Left ventricle myocardium inferior (tissue), 1 donor: ENCODE measurements around the gene LRBA. TPM values are rescaled to one million over a fixed set of nuclear protein-coding genes. Genes with fewer than 3 reads are reported as not detected.
A peak's percentile ranks its signal among the peaks of the same experiment; 100 is the strongest.

ENCODE experiments used
- DNase-seq: peaks from one replicate; pipeline ENCODE4 v3.0.0-alpha.2; 2020
- H3K27ac ChIP-seq: fragments of 200-600 bp; replicated peaks from 2 replicates; pipeline ENCODE4 v1.8.0; 2021
- H3K27me3 ChIP-seq: fragments of 200-600 bp; 2 replicates; pipeline ENCODE4 v1.8.0; 2021; ENCODE audit warnings: low read depth
- H3K36me3 ChIP-seq: fragments of 200-600 bp; 2 replicates; pipeline ENCODE4 v1.8.0; 2021
- H3K4me1 ChIP-seq: fragments of 200-600 bp; 2 replicates; pipeline ENCODE4 v1.8.0; 2021
- H3K4me3 ChIP-seq: fragments of 200-600 bp; 2 replicates; pipeline ENCODE4 v1.8.0; 2021; ENCODE audit warnings: mild to moderate bottlenecking, moderate library complexity
- H3K9me3 ChIP-seq: fragments of 200-600 bp; replicated peaks from 2 replicates; pipeline ENCODE4 v1.8.0; 2021
- intact Hi-C: fragments of 100-400 bp; cut with micrococcal nuclease; formaldehyde crosslinking; loops from one replicate; pipeline ENCODE4 v1.11.0; 2022
- total RNA-seq: library from RNA; stranded (reverse); fragmentation: NEBNext Ultra II Directional; extraction: Animal tissue kit (Norgen Biotek cat#: 25700); gene quantifications from one replicate; pipeline ENCODE4 v1.2.1, GENCODE V29; 2021
- TF ChIP-seq, protein P1 (sequence below): fragments of 200-600 bp; IDR thresholded peaks from 2 replicates; pipeline ENCODE4 v1.8.0; 2021; ENCODE audit warnings: antibody characterized with exemption, mild to moderate bottlenecking, borderline replicate concordance
- donor health status: DM: no; HTN: yes; CAD: no; lungs with severe emphysema.

LRBA gene
- total RNA-seq, 1 donor from 2014 or later: 19.1 TPM

- Histone ChIP-seq H3K36me3 (no peaks in the 10 kb centered on the region), H3K27ac (no peak overlapping the region), H3K9me3 (no peaks in the 10 kb centered on the region), H3K4me1 (no peaks in the 10 kb centered on the region), H3K4me3 (no peak overlapping the region), H3K27me3 (no peaks in the 10 kb centered on the region)
- DNase-seq: no peak
- TF ChIP-seq, protein P1, sequence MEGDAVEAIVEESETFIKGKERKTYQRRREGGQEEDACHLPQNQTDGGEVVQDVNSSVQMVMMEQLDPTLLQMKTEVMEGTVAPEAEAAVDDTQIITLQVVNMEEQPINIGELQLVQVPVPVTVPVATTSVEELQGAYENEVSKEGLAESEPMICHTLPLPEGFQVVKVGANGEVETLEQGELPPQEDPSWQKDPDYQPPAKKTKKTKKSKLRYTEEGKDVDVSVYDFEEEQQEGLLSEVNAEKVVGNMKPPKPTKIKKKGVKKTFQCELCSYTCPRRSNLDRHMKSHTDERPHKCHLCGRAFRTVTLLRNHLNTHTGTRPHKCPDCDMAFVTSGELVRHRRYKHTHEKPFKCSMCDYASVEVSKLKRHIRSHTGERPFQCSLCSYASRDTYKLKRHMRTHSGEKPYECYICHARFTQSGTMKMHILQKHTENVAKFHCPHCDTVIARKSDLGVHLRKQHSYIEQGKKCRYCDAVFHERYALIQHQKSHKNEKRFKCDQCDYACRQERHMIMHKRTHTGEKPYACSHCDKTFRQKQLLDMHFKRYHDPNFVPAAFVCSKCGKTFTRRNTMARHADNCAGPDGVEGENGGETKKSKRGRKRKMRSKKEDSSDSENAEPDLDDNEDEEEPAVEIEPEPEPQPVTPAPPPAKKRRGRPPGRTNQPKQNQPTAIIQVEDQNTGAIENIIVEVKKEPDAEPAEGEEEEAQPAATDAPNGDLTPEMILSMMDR: no peak
- intact Hi-C loops: no loop called here
Measured at GRCh38 chr4:151025759-151026158, 10.7 kb upstream of the LRBA start.

- H3K4me3 ChIP-seq: no peak overlapping the region
- no peaks in the 10 kb centered on the region for H3K4me1 ChIP-seq
- no peak overlapping the region for H3K27ac ChIP-seq
- no peak for DNase-seq
- intact Hi-C loops: no loop called here
- no peaks in the 10 kb centered on the region for H3K36me3 ChIP-seq
- H3K9me3 ChIP-seq: no peaks in the 10 kb centered on the region
- TF ChIP-seq, protein P1: no peak
- H3K27me3 ChIP-seq: no peaks in the 10 kb centered on the region
Measured at GRCh38 chr4:151022586-151022985, 7.5 kb upstream of the LRBA start.

GRCh38 chr4:151021637-151022334 lies 6.7 kb upstream of the LRBA start:
- peaks cover under 1% of the 10 kb centered on the region for H3K4me1 ChIP-seq
- H3K27me3 ChIP-seq: no peaks in the 10 kb centered on the region
- no peaks in the 10 kb centered on the region for H3K36me3 ChIP-seq
- TF ChIP-seq, protein P1: no peak
- H3K9me3 ChIP-seq: no peaks in the 10 kb centered on the region
- H3K27ac ChIP-seq: no peak overlapping the region
- intact Hi-C loops: no loop called here
- DNase-seq: no peak
- H3K4me3 ChIP-seq: no peak overlapping the region

DNA sequence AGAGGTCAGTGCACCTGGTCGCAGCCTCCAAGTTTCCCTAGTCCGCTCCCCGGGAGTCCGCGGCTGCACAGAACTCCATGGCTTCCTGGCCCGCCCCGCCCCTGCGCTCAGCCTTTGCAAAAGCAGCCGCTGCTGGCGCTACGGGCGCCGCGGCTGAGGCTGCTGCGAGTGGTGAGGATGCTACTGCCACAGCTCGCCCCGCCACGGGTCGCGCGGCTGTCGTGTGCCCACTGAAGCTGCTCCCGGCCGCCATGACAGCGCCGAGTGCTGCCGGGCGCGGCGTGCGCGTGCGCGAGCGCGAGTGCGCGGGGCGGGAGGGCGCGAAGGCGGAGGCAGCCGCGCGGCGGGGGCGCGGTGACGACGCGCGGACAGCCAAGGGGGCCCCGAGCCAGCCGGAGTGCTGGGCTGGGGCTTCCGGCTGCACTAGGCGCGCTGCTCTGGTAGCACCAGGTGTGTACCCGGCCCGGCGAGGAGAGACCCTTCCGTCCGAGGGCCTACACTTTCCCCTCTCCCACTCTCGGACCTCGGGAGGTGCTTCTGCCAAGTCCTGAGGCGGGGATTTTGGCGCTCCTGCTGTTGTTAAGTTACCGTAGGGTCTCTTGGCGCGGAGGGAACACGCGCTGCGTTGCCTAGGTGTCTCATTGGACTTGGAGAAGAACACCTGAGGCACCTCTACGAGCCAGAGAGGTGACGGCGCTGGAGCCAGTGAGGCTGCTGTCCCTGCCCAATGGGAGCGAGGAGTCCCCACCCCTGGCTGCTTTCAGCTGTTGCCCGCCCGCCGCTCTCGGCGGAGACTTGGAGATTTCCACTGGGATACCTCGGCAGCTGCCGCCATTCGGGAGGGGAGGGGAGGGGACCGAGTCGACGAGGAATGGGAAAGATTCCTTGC lies 619 bp upstream of the LRBA start:
- no peaks in the 10 kb centered on the region for H3K9me3 ChIP-seq
- peak; percentile 66 for DNase-seq
- H3K4me1 ChIP-seq: peaks cover 41% of the 10 kb centered on the region
- no peaks in the 10 kb centered on the region for H3K27me3 ChIP-seq
- H3K4me3 ChIP-seq: peak overlapping the region; percentile 94
- H3K27ac ChIP-seq: peak overlapping the region; percentile 90
- TF ChIP-seq, protein P1: no peak
- no peaks in the 10 kb centered on the region for H3K36me3 ChIP-seq
- intact Hi-C loops: no loop called here

GRCh38 chr4:151013944-151014343 lies 1.1 kb downstream of the LRBA start:
- peaks cover 41% of the 10 kb centered on the region for H3K4me1 ChIP-seq
- peak overlapping the region; percentile 94 for H3K4me3 ChIP-seq
- H3K9me3 ChIP-seq: no peaks in the 10 kb centered on the region
- no peak for DNase-seq
- no peaks in the 10 kb centered on the region for H3K27me3 ChIP-seq
- intact Hi-C loops: no loop called here
- peak overlapping the region; percentile 90 for H3K27ac ChIP-seq
- TF ChIP-seq, protein P1: no peak
- H3K36me3 ChIP-seq: peaks cover 13% of the 10 kb centered on the region
